Ovary (tissue), 9 donors: ENCODE measurements around the gene TPRX1. TPM values are rescaled to one million over a fixed set of nuclear protein-coding genes. Genes with fewer than 3 reads are reported as not detected.

Experiments used
- DNase-seq, 5 donors: peaks; one replicate each; pipeline ENCODE4 v3.0.0-alpha.2; 2019 to 2020
- H3K27ac ChIP-seq, 2 donors: fragments of 200-600 bp; one replicate each; pipeline versions ENCODE4 v1.5.1 to v1.8.0; 2019 to 2022
- H3K27me3 ChIP-seq: fragments of 200-600 bp; one replicate; pipeline ENCODE4 v1.8.0; 2022
- H3K36me3 ChIP-seq: fragments of 200-600 bp; sonication (generic); one replicate; pipeline ENCODE4 v1.5.1; 2019
- H3K4me1 ChIP-seq: one replicate; pipeline ENCODE4 v1.8.1; 2013; ENCODE audit warnings: mild to moderate bottlenecking, moderate library complexity; ENCODE audit not compliant: insufficient read depth
- H3K4me3 ChIP-seq: fragments of 200-600 bp; sonication (generic); one replicate; pipeline ENCODE4 v1.5.1; 2017
- H3K9me3 ChIP-seq, 2 donors: fragments of 200-600 bp in 1 of 2; sonication (generic) in 1 of 2; one replicate each; pipeline versions ENCODE4 v1.5.1 to v1.8.1; 2013 to 2019; ENCODE audit warnings: mild to moderate bottlenecking in 1 of 2, moderate library complexity in 1 of 2
- EP300 ChIP-seq: sonication (generic); formaldehyde crosslinking; IDR thresholded peaks from one replicate; pipeline ENCODE4 v1.6.1; 2017; ENCODE audit warnings: antibody characterized with exemption
- POLR2A ChIP-seq: fragments of 450-650 bp; IDR thresholded peaks from one replicate; pipeline ENCODE4 v1.6.1; 2017; ENCODE audit warnings: antibody characterized with exemption, mild to moderate bottlenecking, moderate library complexity
- WGBS, 3 donors: extraction: QIAGEN DNeasy Blood & Tissue Kit in 1 of 3; methylation state at CpG; one replicate each; pipeline versions ENCODE4 v1.1.5 to v1.1.7; 2013 to 2017; 5-methylcytosine and 5-hydroxymethylcytosine counted together
- intact Hi-C, 4 donors: fragments of 100-400 bp; cut with DNase I; formaldehyde crosslinking; loops; one replicate each; pipeline versions ENCODE4 v1.11.0 to v1.15.1; 2022 to 2023
- polyA plus RNA-seq, 2 donors: library from polyadenylated mRNA; stranded (reverse); fragments of 200-250 nt in 1 of 2; fragments of 350-450 nt in 1 of 2; fragmentation: Illumina TruSeq in 1 of 2; extraction: RNeasy Lipid Tissue Mini Kit (QIAGEN cat#74804) in 1 of 2; gene quantifications; one replicate each; pipeline ENCODE4 v1.2.3, GENCODE V29; 2013 to 2014
- total RNA-seq, 7 donors: library from RNA; depleted of rRNA in 2 of 7; stranded (reverse); fragments of >200 nt in 2 of 7; fragmentation: NEBNext Ultra II Directional in 3 of 7; extraction: Animal tissue kit (Norgen Biotek cat#: 25700) in 3 of 7; gene quantifications; one replicate each; pipeline versions ENCODE4 v1.1.0 to v1.2.4, GENCODE V29; 2016 to 2023
- TF ChIP-seq, protein P1 (sequence below), 3 donors: fragments of 450-650 bp in 2 of 3; fragments of 200-600 bp in 1 of 3; IDR thresholded peaks; one replicate each; pipeline versions ENCODE4 v1.5.1 to v1.8.0; 2016 to 2022; ENCODE audit warnings: antibody characterized with exemption in 3 of 3, mild to moderate bottlenecking in 1 of 3
- donor health status: DM: no; HTN: no; CAD: no; lungs with moderate emphysema.
- donor health status: DM: no; HTN: no; CAD: no.
- donor health status: Bipolar disorder and iron deficiency.
- donor health status: DM: yes; HTN: yes; CAD: no.
- donor health status: DM: no; HTN: no; CAD: no.
- donor health status: DM: yes; HTN: yes; CAD: no.

TPRX1 gene
- total and polyA plus RNA-seq, 9 donors = not detected

DNA sequence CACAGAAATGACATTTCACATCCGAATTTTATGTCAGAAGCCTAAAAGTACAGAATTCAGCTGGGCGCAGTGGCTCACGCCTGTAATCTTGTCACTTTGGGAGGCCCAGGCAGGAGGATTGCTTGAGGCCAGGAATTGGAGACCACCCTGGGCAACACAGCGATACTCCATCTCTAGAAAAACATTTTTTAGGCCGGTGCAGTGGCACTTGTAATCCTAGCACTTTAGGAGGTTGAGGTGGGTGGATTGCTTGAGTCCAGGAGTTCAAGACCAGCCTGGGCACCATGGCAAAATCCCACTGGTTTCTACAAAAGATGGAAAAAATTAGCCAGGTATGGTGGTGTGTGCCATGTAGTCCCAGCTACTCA is 43.7 kb downstream of the TPRX1 start:
- Histone ChIP-seq H3K36me3 (no peaks in the 10 kb centered on the region), H3K4me1 (peaks cover 3% of the 10 kb centered on the region), H3K27me3 (no peaks in the 10 kb centered on the region), H3K27ac (no peak overlapping the region), H3K9me3 (no peaks in the 10 kb centered on the region), H3K4me3 (no peak overlapping the region)
- TF ChIP-seq EP300 = no peak
- TF ChIP-seq POLR2A = no peak
- TF ChIP-seq, protein P1, sequence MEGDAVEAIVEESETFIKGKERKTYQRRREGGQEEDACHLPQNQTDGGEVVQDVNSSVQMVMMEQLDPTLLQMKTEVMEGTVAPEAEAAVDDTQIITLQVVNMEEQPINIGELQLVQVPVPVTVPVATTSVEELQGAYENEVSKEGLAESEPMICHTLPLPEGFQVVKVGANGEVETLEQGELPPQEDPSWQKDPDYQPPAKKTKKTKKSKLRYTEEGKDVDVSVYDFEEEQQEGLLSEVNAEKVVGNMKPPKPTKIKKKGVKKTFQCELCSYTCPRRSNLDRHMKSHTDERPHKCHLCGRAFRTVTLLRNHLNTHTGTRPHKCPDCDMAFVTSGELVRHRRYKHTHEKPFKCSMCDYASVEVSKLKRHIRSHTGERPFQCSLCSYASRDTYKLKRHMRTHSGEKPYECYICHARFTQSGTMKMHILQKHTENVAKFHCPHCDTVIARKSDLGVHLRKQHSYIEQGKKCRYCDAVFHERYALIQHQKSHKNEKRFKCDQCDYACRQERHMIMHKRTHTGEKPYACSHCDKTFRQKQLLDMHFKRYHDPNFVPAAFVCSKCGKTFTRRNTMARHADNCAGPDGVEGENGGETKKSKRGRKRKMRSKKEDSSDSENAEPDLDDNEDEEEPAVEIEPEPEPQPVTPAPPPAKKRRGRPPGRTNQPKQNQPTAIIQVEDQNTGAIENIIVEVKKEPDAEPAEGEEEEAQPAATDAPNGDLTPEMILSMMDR (IDR thresholded peaks at IDR 0.05) = no peak
- no peak for DNase-seq
- intact Hi-C loops = no loop called here
- WGBS, 3 donors = 72 to 93% (median 82%) methylated on average over 5 of the region's 5 CpGs

DNA sequence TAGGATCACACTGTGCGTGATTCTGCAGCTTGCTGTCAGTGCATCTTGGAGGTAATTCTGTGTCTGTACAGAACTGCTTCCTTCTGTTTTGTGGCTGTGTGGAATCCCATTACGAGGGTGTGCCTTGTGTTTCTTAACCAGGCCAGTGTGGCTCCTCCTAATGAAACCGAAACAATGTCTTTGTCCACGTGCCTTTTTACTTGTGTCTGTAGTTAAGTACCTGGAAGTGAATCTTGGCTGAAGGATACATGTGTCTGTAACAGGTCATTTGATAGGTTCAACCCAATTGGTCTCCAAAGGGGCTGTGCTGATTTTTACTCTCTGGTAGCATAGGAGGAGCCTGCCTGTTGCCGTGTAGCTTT is 45.9 kb downstream of the TPRX1 start:
- Histone ChIP-seq H3K36me3 (no peaks in the 10 kb centered on the region), H3K27me3 (no peaks in the 10 kb centered on the region), H3K27ac (no peak overlapping the region), H3K4me1 (peaks cover 3% of the 10 kb centered on the region), H3K4me3 (no peak overlapping the region), H3K9me3 (no peaks in the 10 kb centered on the region)
- TF ChIP-seq POLR2A (no peak), EP300 (no peak)
- TF ChIP-seq, protein P1 (IDR thresholded peaks at IDR 0.05) = no peak
- intact Hi-C loops = no loop called here
- WGBS, 3 donors = 84 to 93% (median 86%) methylated on average over 5 of the region's 5 CpGs
- DNase-seq = no peak

DNA sequence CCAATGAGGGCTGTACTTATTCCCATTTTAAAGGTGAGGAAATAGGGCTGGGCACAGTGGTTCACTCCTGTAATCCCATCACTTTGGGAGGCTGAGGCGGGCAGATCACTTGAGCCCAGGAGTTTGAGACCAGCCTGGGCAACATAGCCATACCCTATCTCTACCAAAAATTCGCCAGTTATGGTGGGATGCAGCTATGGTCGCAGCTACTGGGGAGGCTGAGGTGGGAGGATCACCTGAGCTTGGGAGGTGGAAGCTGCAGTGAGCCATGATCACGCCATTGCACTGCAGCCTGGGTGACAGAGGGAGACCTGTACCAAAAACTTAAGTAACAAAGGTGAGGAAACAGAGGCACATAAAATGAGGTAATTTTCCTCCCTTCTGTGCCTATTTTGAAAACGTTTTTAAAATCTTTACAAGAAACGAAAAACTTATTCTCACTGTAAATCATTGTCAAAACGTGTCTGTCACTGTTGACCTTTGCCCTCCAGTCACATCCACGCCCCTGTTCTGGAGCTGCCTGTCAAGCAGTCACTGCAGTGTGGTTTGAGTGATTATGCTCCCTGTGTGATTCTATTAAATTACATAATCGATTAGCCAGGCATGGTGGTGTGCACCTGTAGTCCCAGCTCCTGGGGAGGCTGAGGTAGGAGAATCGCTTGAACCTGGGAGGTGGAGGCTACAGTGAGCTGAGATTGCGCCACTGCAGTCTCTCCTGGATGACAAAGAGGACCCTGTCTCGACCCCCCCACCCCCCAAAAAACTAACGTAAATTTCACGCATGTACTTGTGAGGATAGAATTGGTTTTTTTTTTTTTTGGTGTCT is 46.5 kb downstream of the TPRX1 start:
- DNase-seq = no peak
- Histone ChIP-seq H3K4me1 (peaks cover under 1% of the 10 kb centered on the region), H3K36me3 (no peaks in the 10 kb centered on the region), H3K27me3 (no peaks in the 10 kb centered on the region), H3K4me3 (no peak overlapping the region), H3K27ac (no peak overlapping the region), H3K9me3 (no peaks in the 10 kb centered on the region)
- 78 to 80% (median 80%) methylated on average over 14 of the region's 14 CpGs for WGBS, 3 donors
- intact Hi-C loops = no loop called here
- no peak for TF ChIP-seq EP300
- TF ChIP-seq, protein P1 (IDR thresholded peaks at IDR 0.05) = no peak
- TF ChIP-seq POLR2A = no peak

DNA sequence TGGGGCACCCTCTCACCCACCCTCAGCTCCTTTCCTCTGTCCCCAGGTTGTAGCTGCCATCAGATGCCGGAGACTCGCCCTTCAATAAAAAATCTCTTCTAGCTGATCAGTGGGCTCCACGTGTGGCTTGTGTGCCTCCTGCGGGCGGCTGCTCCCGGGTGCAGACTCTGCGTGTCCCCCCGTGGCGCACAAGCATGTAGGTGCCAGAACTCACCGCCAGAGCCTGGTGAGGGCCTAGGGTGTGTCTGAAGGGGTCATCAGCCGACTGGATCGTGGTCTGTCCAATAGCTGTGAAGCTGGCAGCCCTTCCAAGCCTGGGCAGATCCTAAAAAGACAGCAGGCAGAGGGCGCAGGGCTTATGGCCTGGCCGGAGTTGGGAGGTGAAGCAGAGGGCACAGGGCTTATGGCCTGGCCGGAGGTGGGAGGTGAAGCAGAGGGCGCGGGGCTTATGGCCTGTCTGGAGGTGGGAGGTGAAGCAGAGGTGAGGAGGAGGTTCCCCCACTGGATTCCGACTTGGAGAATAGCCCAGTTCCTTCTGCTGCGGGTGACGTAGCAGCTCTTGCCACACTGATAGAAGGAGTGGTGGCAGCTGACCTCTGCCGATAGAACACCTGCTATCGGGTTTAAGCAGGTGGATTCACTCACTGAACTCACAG is 47.3 kb downstream of the TPRX1 start:
- TF ChIP-seq, protein P1 (IDR thresholded peaks at IDR 0.05) = no peak
- TF ChIP-seq EP300 (no peak), POLR2A (no peak)
- DNase-seq = no peak
- no peaks in the 10 kb centered on the region for H3K4me1 ChIP-seq
- H3K9me3 ChIP-seq = no peaks in the 10 kb centered on the region
- intact Hi-C loops = no loop called here
- WGBS, 3 donors = 67 to 80% (median 76%) methylated on average over 21 to 22 of the region's 22 CpGs
- no peaks in the 10 kb centered on the region for H3K27me3 ChIP-seq
- H3K36me3 ChIP-seq = no peaks in the 10 kb centered on the region
- H3K27ac ChIP-seq = no peak overlapping the region
- H3K4me3 ChIP-seq = no peak overlapping the region
